Measurements from ENCODE around the gene ENO3.

ENO3 gene

GRCh38 chr17:4958102-4958501 is 7.2 kb downstream of the ENO3 start:
- Histone ChIP-seq H3K36me3 (ENCODE audit: insufficient read depth, low read length) (no peaks in the 10 kb centered on the region; the same call in 1 of the 2 replicates), H3K9ac (ENCODE audit: low read depth, low read length, poor library complexity, severe bottlenecking) (no peak overlapping the region), H2AFZ (ENCODE audit: low read length) (no peak overlapping the region), H3K4me3 (ENCODE audit: low read length, poor library complexity, severe bottlenecking) (no peak overlapping the region), H3K9me3 (ENCODE audit: insufficient read depth, low read depth, low read length) (no peaks in the 10 kb centered on the region), H3F3A (ENCODE audit: low read depth) (0 out of 2 replicates have a peak, but pooled peaks cover 3% of the 10 kb centered on the region), H3K79me2 (ENCODE audit: insufficient read depth, low read length) (no peaks in the 10 kb centered on the region), H4K20me1 (ENCODE audit: insufficient read depth, low read length, poor library complexity, severe bottlenecking) (no peaks in the 10 kb centered on the region), H3K27me3 (ENCODE audit: insufficient read depth, low read length, poor library complexity, severe bottlenecking) (no peaks in the 10 kb centered on the region), H3K4me2 (ENCODE audit: low read depth, low read length, poor library complexity, severe bottlenecking) (no peak overlapping the region), H3K9me2 (replicated peaks; ENCODE audit: low read depth, low read length) (no peaks in the 10 kb centered on the region), H3K4me1 (ENCODE audit: insufficient read depth, low read length, poor library complexity, severe bottlenecking) (peaks cover 20% of the 10 kb centered on the region)
- TF ChIP-seq EZH2phosphoT487 (IDR thresholded peaks at IDR 0.05; ENCODE audit: borderline replicate concordance): no peak
- no peak for TF ChIP-seq CTCF (conservative IDR thresholded peaks at IDR 0.05; ENCODE audit: low read length)

- Histone ChIP-seq H3F3A (ENCODE audit: low read depth) (0 out of 2 replicates have a peak, but pooled peaks cover 3% of the 10 kb centered on the region), H3K4me2 (ENCODE audit: low read depth, low read length, poor library complexity, severe bottlenecking) (peak overlapping the region; percentile 59), H3K27me3 (ENCODE audit: insufficient read depth, low read length, poor library complexity, severe bottlenecking) (no peaks in the 10 kb centered on the region), H3K4me3 (ENCODE audit: low read length, poor library complexity, severe bottlenecking) (peak overlapping the region; percentile 34), H4K20me1 (ENCODE audit: insufficient read depth, low read length, poor library complexity, severe bottlenecking) (no peaks in the 10 kb centered on the region), H3K9me2 (replicated peaks; ENCODE audit: low read depth, low read length) (no peaks in the 10 kb centered on the region), H3K4me1 (ENCODE audit: insufficient read depth, low read length, poor library complexity, severe bottlenecking) (peaks cover 20% of the 10 kb centered on the region), H2AFZ (ENCODE audit: low read length) (no peak overlapping the region), H3K36me3 (ENCODE audit: insufficient read depth, low read length) (no peaks in the 10 kb centered on the region; the same call in 1 of the 2 replicates), H3K9me3 (ENCODE audit: insufficient read depth, low read depth, low read length) (no peaks in the 10 kb centered on the region), H3K79me2 (ENCODE audit: insufficient read depth, low read length) (no peaks in the 10 kb centered on the region), H3K9ac (ENCODE audit: low read depth, low read length, poor library complexity, severe bottlenecking) (peak overlapping the region; percentile 43)
- TF ChIP-seq CTCF (conservative IDR thresholded peaks at IDR 0.05; ENCODE audit: low read length) (no peak), EZH2phosphoT487 (IDR thresholded peaks at IDR 0.05; ENCODE audit: borderline replicate concordance) (no peak)
Measured at GRCh38 chr17:4959261-4959965, 8.5 kb downstream of the ENO3 start.

- no peaks in the 10 kb centered on the region for H3K9me2 ChIP-seq (replicated peaks; ENCODE audit: low read depth, low read length)
- peaks cover 20% of the 10 kb centered on the region for H3K4me1 ChIP-seq (ENCODE audit: insufficient read depth, low read length, poor library complexity, severe bottlenecking)
- H3F3A ChIP-seq (ENCODE audit: low read depth): 0 out of 2 replicates have a peak, but pooled peaks cover 3% of the 10 kb centered on the region
- peak overlapping the region; percentile 59 for H3K4me2 ChIP-seq (ENCODE audit: low read depth, low read length, poor library complexity, severe bottlenecking)
- H3K27me3 ChIP-seq (ENCODE audit: insufficient read depth, low read length, poor library complexity, severe bottlenecking): no peaks in the 10 kb centered on the region
- no peaks in the 10 kb centered on the region; the same call in 1 of the 2 replicates for H3K36me3 ChIP-seq (ENCODE audit: insufficient read depth, low read length)
- peaks cover 4% of the 10 kb centered on the region for H3K79me2 ChIP-seq (ENCODE audit: insufficient read depth, low read length)
- H3K4me3 ChIP-seq (ENCODE audit: low read length, poor library complexity, severe bottlenecking): peak overlapping the region; percentile 34
- H2AFZ ChIP-seq (ENCODE audit: low read length): no peak overlapping the region
- TF ChIP-seq EZH2phosphoT487 (IDR thresholded peaks at IDR 0.05; ENCODE audit: borderline replicate concordance) (no peak), CTCF (conservative IDR thresholded peaks at IDR 0.05; ENCODE audit: low read length) (no peak)
- H4K20me1 ChIP-seq (ENCODE audit: insufficient read depth, low read length, poor library complexity, severe bottlenecking): no peaks in the 10 kb centered on the region
- H3K9ac ChIP-seq (ENCODE audit: low read depth, low read length, poor library complexity, severe bottlenecking): peak overlapping the region; percentile 52
- H3K9me3 ChIP-seq (ENCODE audit: insufficient read depth, low read depth, low read length): no peaks in the 10 kb centered on the region
Measured at GRCh38 chr17:4960279-4960922, 9.5 kb downstream of the ENO3 start.
